SK-N-SH treated with all-trans-retinoic acid at 6 μM for 48 hours (cell line): ENCODE results near the gene ZFAND3.

Experiments
- ARNTL ChIP-seq: fragments of 450-650 bp; formaldehyde crosslinking; IDR thresholded peaks from 2 replicates; pipeline ENCODE4 v1.5.0; 2020; ENCODE audit warnings: low read depth, mild to moderate bottlenecking, moderate library complexity, borderline replicate concordance
- BACH2 ChIP-seq: fragments of 250-450 bp; sonication (Bioruptor Pico); IDR thresholded peaks from 2 replicates; pipeline ENCODE4 v1.9.0; 2021; ENCODE audit warnings: mild to moderate bottlenecking, borderline replicate concordance
- CREB5 ChIP-seq: fragments of 250-450 bp; sonication (Bioruptor Pico); IDR thresholded peaks from 2 replicates; pipeline ENCODE4 v1.5.1; 2020; ENCODE audit warnings: low read depth, mild to moderate bottlenecking, moderate library complexity
- CSDC2 ChIP-seq: fragments of 250-450 bp; sonication (Bioruptor Pico); IDR thresholded peaks from 2 replicates; pipeline ENCODE4 v1.5.0; 2020; ENCODE audit warnings: mild to moderate bottlenecking, moderate library complexity
- GLIS3 ChIP-seq: fragments of 250-450 bp; sonication (Bioruptor Pico); IDR thresholded peaks from 2 replicates; pipeline ENCODE4 v1.5.0; 2020; ENCODE audit warnings: mild to moderate bottlenecking, moderate library complexity
- PATZ1 ChIP-seq: fragments of 250-450 bp; sonication (Bioruptor Pico); IDR thresholded peaks from 2 replicates; pipeline ENCODE4 v1.8.0; 2020; ENCODE audit warnings: mild to moderate bottlenecking, moderate library complexity, borderline replicate concordance
- PPARA ChIP-seq: fragments of 250-450 bp; sonication (Bioruptor Pico); IDR thresholded peaks from 2 replicates; pipeline ENCODE4 v1.5.0; 2020; ENCODE audit warnings: mild to moderate bottlenecking, borderline replicate concordance
- RARB ChIP-seq: fragments of 250-450 bp; sonication (Bioruptor Pico); IDR thresholded peaks from 2 replicates; pipeline ENCODE4 v1.8.0; 2021; ENCODE audit warnings: mild to moderate bottlenecking, moderate library complexity
- TOX ChIP-seq: fragments of 250-450 bp; sonication (Bioruptor Pico); IDR thresholded peaks from 2 replicates; pipeline ENCODE4 v1.8.0; 2021; ENCODE audit warnings: mild to moderate bottlenecking, moderate library complexity, borderline replicate concordance
- ZFP30 ChIP-seq: fragments of 450-650 bp; formaldehyde crosslinking; IDR thresholded peaks from 2 replicates; pipeline ENCODE4 v1.5.0; 2022; ENCODE audit warnings: mild to moderate bottlenecking, moderate library complexity

GRCh38 chr6:38004908-38005307 is 185.4 kb downstream of the ZFAND3 start:
- TF ChIP-seq PATZ1 (CRISPR knock-in tag) (no peak), CREB5 (CRISPR knock-in tag) (no peak), RARB (CRISPR knock-in tag) (no peak), CSDC2 (CRISPR knock-in tag) (no peak), GLIS3 (CRISPR knock-in tag) (no peak), TOX (CRISPR knock-in tag) (no peak), BACH2 (no peak), PPARA (CRISPR knock-in tag) (no peak), ZFP30 (no peak), ARNTL (CRISPR knock-in tag) (no peak)
